ENCODE results near the gene TPRN.

TPRN gene

DNA sequence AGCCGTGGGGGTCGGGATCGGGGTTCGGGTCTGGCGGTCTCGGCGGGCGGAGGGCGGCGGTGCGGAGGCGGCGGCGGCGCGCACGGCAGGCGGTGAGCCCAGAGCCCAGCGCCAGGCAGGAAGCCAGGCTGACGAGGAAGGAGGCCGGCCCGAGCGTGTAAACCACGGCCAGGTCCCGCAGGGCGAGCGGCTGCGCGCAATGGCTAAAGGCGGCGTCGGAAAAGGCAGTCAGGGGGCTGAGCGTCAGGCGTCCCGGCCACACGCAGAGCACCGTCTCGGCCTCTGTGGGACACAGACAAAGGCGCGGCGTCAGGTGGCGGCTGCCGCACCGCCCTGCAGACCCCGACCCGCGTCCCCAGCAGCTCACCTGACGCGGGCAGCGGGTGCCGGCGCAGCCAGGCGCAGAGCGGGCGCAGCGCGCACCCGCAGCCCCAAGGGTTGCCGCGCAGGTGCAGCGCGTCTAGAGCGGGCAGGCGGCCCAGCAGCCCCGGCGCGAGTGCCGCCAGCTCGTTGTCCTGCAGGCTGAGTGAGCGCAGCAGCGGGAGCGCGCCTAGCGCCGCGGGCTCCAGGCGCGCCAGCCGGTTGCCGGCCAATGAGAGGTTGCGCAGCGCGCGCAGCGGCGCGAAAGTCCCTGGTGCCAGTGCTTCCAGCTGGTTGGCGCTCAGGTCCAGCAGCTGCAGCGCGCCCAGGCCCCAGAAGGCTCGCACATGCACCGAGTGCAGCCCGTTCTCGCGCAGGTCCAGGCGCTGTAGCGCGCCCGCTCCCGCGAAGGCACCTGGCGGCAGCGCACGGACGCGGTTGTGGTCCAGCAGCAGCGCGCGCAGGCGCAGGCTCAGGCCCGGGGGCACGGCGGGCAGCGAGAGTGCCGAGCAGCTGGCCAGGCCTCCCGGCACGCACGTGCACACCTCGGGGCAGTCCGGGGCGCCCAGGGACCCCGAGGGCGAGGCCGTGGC lies 31.4 kb downstream of the TPRN start:
- TF ChIP-seq, protein P1, sequence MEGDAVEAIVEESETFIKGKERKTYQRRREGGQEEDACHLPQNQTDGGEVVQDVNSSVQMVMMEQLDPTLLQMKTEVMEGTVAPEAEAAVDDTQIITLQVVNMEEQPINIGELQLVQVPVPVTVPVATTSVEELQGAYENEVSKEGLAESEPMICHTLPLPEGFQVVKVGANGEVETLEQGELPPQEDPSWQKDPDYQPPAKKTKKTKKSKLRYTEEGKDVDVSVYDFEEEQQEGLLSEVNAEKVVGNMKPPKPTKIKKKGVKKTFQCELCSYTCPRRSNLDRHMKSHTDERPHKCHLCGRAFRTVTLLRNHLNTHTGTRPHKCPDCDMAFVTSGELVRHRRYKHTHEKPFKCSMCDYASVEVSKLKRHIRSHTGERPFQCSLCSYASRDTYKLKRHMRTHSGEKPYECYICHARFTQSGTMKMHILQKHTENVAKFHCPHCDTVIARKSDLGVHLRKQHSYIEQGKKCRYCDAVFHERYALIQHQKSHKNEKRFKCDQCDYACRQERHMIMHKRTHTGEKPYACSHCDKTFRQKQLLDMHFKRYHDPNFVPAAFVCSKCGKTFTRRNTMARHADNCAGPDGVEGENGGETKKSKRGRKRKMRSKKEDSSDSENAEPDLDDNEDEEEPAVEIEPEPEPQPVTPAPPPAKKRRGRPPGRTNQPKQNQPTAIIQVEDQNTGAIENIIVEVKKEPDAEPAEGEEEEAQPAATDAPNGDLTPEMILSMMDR (IDR thresholded peaks at IDR 0.05), result no peak

DNA sequence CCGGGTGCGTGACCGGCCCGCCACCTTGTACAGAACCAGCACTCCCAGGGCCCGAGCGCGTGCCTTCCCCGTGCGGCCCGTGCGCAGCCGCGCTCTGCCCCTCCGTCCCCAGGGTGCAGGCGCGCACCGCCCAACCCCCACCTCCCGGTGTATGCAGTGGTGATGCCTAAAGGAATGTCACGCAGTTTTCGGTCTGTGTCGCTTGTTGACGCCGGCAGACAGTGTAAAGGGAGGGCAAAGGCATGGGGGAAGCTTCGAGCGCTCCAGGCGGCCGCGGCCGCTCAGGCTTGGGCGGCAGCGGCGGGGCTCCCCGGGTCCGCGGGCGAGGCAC lies 32.0 kb downstream of the TPRN start:
- TF ChIP-seq, protein P1 (IDR thresholded peaks at IDR 0.05), result no peak

GRCh38 chr9:137167747-137168572 lies 32.6 kb downstream of the TPRN start:
- TF ChIP-seq, protein P1 (IDR thresholded peaks at IDR 0.05), result no peak

- TF ChIP-seq, protein P1 (IDR thresholded peaks at IDR 0.05), result no peak
Observed at GRCh38 chr9:137167277-137167746, 33.2 kb downstream of the TPRN start.

DNA sequence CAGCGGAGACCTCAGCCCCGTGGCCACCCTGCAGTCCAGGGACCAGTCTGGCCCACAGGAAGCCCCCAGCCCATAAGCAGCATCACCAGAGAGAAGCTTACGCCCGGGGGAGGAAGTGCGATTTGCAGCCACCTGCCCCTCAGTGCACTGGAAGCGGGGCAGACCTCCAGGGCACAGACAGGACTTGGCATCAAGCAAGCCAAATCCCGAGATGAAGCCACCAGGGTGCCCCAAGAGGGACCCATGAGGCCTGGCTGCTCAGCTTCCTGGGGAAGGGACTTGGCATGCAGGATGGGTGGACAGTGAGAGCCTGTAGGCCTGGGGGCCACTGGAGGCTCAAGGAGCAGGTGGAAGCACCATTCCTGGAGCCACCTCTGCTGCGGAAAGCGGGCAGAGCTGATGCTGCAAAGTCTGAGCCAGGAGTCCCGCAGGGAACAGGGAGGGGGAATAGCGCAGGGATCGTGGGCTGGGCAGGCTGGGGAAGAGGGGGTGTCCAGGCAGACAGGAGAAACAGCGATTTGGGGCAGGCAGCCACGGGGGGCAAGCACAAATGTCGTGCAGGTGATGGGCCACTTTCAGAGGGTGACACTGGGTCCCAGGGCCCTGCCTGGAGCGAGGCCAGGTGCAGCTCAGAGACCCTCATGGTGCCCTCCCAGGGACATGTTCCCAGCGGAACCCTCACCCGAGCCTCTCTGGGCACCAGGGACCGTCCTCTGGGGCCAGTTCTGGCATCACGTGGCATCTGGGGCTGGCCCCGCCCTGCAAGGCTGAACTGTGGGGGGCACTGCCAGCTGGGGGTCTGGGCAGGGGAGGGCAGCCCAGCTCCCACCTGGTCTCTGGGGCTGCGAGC lies 33.9 kb downstream of the TPRN start:
- TF ChIP-seq, protein P1 (IDR thresholded peaks at IDR 0.05), result no peak

GRCh38 chr9:137165250-137165836 lies 35.2 kb downstream of the TPRN start:
- TF ChIP-seq, protein P1 (IDR thresholded peaks at IDR 0.05), result no peak
